Measurements from ENCODE around the gene MPRIP.

DNA sequence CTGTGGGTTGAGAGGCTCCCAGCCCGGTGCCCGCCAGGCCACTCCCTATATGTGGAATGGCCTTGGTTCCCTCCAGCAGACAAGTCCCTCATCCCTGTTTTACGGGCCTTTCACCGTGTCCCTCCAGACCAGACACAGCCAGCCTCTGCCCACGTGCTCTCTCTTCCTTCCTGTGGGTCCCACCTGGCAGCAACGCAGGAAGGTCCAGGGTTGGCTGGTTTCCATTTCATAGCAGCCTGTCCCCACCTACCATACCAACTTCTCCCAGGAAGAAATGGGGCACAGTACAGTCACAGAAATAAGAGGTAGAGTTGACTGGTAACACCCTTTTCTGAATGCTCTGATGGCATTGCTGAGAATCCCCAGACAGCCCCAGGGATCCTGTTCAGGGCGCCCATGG is 128.9 kb downstream of the MPRIP start:
- TF ChIP-seq, protein P1, sequence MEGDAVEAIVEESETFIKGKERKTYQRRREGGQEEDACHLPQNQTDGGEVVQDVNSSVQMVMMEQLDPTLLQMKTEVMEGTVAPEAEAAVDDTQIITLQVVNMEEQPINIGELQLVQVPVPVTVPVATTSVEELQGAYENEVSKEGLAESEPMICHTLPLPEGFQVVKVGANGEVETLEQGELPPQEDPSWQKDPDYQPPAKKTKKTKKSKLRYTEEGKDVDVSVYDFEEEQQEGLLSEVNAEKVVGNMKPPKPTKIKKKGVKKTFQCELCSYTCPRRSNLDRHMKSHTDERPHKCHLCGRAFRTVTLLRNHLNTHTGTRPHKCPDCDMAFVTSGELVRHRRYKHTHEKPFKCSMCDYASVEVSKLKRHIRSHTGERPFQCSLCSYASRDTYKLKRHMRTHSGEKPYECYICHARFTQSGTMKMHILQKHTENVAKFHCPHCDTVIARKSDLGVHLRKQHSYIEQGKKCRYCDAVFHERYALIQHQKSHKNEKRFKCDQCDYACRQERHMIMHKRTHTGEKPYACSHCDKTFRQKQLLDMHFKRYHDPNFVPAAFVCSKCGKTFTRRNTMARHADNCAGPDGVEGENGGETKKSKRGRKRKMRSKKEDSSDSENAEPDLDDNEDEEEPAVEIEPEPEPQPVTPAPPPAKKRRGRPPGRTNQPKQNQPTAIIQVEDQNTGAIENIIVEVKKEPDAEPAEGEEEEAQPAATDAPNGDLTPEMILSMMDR (IDR thresholded peaks at IDR 0.05) = no peak
- TF ChIP-seq POLR2A (IDR thresholded peaks at IDR 0.05) = no peak
